PFSK-1 (cell line): ENCODE results near the gene HNRNPH3.

Experiments used
- FOXP2 ChIP-seq: optimal IDR thresholded peaks from 2 replicates; pipeline ENCODE3; 2011; ENCODE audit warnings: borderline replicate concordance, control low read depth, inconsistent platforms; ENCODE audit not compliant: insufficient read depth; ENCODE audit errors: extremely low read length, extremely low read depth
- POLR2AphosphoS5 ChIP-seq: IDR thresholded peaks from 2 replicates; pipeline ENCODE4 v1.6.1; 2012; ENCODE audit warnings: low read depth, mild to moderate bottlenecking, control low read depth, low read length, moderate library complexity
- SIN3A ChIP-seq: IDR thresholded peaks from 2 replicates; pipeline ENCODE4 v1.6.1; 2012; ENCODE audit warnings: mild to moderate bottlenecking, low read length, moderate library complexity, borderline replicate concordance; ENCODE audit not compliant: insufficient read depth
- TAF1 ChIP-seq: IDR thresholded peaks from 2 replicates; pipeline ENCODE4 v1.6.1; 2012; ENCODE audit warnings: low read length, control low read depth, borderline replicate concordance; ENCODE audit not compliant: insufficient read depth
- TF ChIP-seq, protein P1 (sequence below), 2 experiments: IDR thresholded peaks; 2 replicates each; pipeline versions ENCODE4 v1.6.1 to v1.8.0; 2011 to 2012; ENCODE audit warnings: low read depth in 2 of 2, low read length in 2 of 2, control low read depth in 1 of 2, inconsistent platforms in 1 of 2, mild to moderate bottlenecking in 1 of 2, moderate library complexity in 1 of 2; ENCODE audit not compliant: insufficient read depth in 1 of 2

DNA sequence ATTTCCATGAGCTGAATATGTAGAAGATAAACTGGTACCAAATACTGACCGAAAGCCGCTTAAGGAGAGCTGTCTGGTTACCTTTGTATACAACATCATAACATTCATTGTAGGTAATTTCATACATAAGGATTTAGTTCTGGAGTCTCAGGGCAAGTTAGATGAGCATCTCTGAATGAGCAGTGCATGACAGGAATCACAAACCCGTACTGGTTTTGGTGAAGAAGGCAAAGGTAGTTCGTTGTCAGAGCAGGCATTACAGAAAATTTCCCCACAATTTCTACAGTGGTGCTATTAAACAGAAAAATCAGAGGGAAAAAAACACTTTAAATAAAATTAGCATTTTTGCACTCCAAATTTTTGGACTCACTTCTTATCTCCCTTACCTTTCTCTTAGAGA, 13.8 kb downstream of the HNRNPH3 start:
- TF ChIP-seq TAF1 (no peak), POLR2AphosphoS5 (no peak; the same call in 1 of the 2 replicates), SIN3A (no peak), FOXP2 (no peak)
- TF ChIP-seq, protein P1, sequence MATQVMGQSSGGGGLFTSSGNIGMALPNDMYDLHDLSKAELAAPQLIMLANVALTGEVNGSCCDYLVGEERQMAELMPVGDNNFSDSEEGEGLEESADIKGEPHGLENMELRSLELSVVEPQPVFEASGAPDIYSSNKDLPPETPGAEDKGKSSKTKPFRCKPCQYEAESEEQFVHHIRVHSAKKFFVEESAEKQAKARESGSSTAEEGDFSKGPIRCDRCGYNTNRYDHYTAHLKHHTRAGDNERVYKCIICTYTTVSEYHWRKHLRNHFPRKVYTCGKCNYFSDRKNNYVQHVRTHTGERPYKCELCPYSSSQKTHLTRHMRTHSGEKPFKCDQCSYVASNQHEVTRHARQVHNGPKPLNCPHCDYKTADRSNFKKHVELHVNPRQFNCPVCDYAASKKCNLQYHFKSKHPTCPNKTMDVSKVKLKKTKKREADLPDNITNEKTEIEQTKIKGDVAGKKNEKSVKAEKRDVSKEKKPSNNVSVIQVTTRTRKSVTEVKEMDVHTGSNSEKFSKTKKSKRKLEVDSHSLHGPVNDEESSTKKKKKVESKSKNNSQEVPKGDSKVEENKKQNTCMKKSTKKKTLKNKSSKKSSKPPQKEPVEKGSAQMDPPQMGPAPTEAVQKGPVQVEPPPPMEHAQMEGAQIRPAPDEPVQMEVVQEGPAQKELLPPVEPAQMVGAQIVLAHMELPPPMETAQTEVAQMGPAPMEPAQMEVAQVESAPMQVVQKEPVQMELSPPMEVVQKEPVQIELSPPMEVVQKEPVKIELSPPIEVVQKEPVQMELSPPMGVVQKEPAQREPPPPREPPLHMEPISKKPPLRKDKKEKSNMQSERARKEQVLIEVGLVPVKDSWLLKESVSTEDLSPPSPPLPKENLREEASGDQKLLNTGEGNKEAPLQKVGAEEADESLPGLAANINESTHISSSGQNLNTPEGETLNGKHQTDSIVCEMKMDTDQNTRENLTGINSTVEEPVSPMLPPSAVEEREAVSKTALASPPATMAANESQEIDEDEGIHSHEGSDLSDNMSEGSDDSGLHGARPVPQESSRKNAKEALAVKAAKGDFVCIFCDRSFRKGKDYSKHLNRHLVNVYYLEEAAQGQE (IDR thresholded peaks at IDR 0.05; ENCODE audit: insufficient read depth in 1 of 2, low read depth in 2 of 2, low read length in 2 of 2): no peak
